PC-9 (cell line): Measurements from ENCODE around the gene CXCR6. TPM values are rescaled to one million over a fixed set of nuclear protein-coding genes. Genes with fewer than 3 reads are reported as not detected.

Source experiments
- BruUV-seq: library from RNA; stranded (reverse); fragments of 400-500 nt; replicated peaks from 2 replicates; lab custom pipeline; 2021; lab: Mats Ljungman, UMichigan
- CTCF ChIA-PET: fragments of 300-600 bp; sonication (Branson Sonifier 250); formaldehyde crosslinking; loops from one replicate; lab custom pipeline; 2022; ENCODE audit warnings: antibody characterized with exemption; lab: Charles Lee
- POLR2A ChIA-PET: fragments of 300-600 bp; sonication (Branson Sonifier 250); formaldehyde crosslinking; loops from one replicate; lab custom pipeline; 2022; ENCODE audit warnings: antibody characterized with exemption; ENCODE audit not compliant: unreplicated experiment; lab: Charles Lee
- DNase-seq, 2 experiments: peaks; one replicate each; pipeline versions ENCODE4 v3.0.0 to v3.0.0-alpha.2; 2015 to 2022; ENCODE audit warnings: mixed read lengths in 1 of 2
- H2AFZ ChIP-seq: fragments of 200-600 bp; sonication (generic); 2 replicates; pipeline ENCODE4 v1.8.1; 2017; ENCODE audit warnings: antibody characterized with exemption
- H3F3A ChIP-seq: fragments of 200-600 bp; sonication (generic); 2 replicates; pipeline ENCODE4 v1.8.1; 2017; ENCODE audit warnings: antibody characterized with exemption, mild to moderate bottlenecking, low read depth; ENCODE audit not compliant: insufficient read depth
- H3K27ac ChIP-seq: fragments of 200-600 bp; sonication (generic); 2 replicates; pipeline ENCODE4 v1.6.1; 2016; ENCODE audit warnings: mixed run types
- H3K27me3 ChIP-seq: fragments of 200-600 bp; sonication (generic); 2 replicates; pipeline ENCODE4 v1.6.1; 2016; ENCODE audit warnings: low read depth, mixed run types; ENCODE audit not compliant: insufficient read depth
- H3K36me3 ChIP-seq: fragments of 200-600 bp; sonication (generic); 2 replicates; pipeline ENCODE4 v1.6.1; 2016; ENCODE audit warnings: low read depth, mixed run types
- H3K4me1 ChIP-seq: fragments of 200-600 bp; sonication (generic); replicated peaks from 2 replicates; pipeline ENCODE4 v1.6.1; 2016; ENCODE audit warnings: mixed run types; ENCODE audit not compliant: insufficient read depth
- H3K4me2 ChIP-seq: fragments of 200-600 bp; sonication (generic); 2 replicates; pipeline ENCODE4 v1.6.1; 2017; ENCODE audit warnings: mixed run types
- H3K4me3 ChIP-seq: fragments of 200-600 bp; sonication (generic); 2 replicates; pipeline ENCODE4 v1.6.1; 2016; ENCODE audit warnings: mixed run types
- H3K79me2 ChIP-seq: fragments of 200-600 bp; sonication (generic); 2 replicates; pipeline ENCODE4 v1.6.1; 2017; ENCODE audit warnings: low read depth, mixed run types
- H3K9me2 ChIP-seq: fragments of 200-600 bp; sonication (generic); 2 replicates; pipeline ENCODE4 v1.8.1; 2017; ENCODE audit warnings: mild to moderate bottlenecking; ENCODE audit not compliant: insufficient read depth
- H3K9me3 ChIP-seq: fragments of 200-600 bp; sonication (generic); 2 replicates; pipeline ENCODE4 v1.8.1; 2016; ENCODE audit warnings: low read depth; ENCODE audit not compliant: insufficient read depth
- H4K20me1 ChIP-seq: fragments of 200-600 bp; sonication (generic); 2 replicates; pipeline ENCODE4 v1.8.1; 2017; ENCODE audit not compliant: insufficient read depth
- CTCF ChIP-seq: fragments of 200-600 bp; sonication (generic); conservative IDR thresholded peaks from 2 replicates; pipeline ENCODE4 v1.6.1; 2017; ENCODE audit warnings: mixed run types, antibody characterized with exemption, mild to moderate bottlenecking, moderate library complexity
- EZH2 ChIP-seq: fragments of 200-600 bp; sonication (generic); IDR thresholded peaks from 2 replicates; pipeline ENCODE4 v1.8.0; 2017; ENCODE audit warnings: antibody characterized with exemption, low read depth
- intact Hi-C: fragments of 100-400 bp; cut with micrococcal nuclease; formaldehyde crosslinking; loops from one replicate; pipeline ENCODE4 v1.10.0; 2022; ENCODE audit not compliant: unreplicated experiment
- total RNA-seq: library from RNA; stranded (reverse); gene quantifications from 2 replicates; pipeline ENCODE4 v1.2.3, GENCODE V29; 2021

The CXCR6 gene
- total RNA-seq, 1 experiment from 2014 or later: 0.74 TPM

- intact Hi-C loops: no loop called here
- Histone ChIP-seq H3K4me2 (no peak overlapping the region), H2AFZ (no peak overlapping the region), H3K9me3 (no peaks in the 10 kb centered on the region), H3K27ac (no peak overlapping the region), H3K4me1 (peaks cover 11% of the 10 kb centered on the region; the same call in 1 of the 2 replicates), H3K36me3 (no peaks in the 10 kb centered on the region), H3K4me3 (no peak overlapping the region), H4K20me1 (no peaks in the 10 kb centered on the region), H3K27me3 (no peaks in the 10 kb centered on the region), H3F3A (no peaks in the 10 kb centered on the region), H3K79me2 (no peaks in the 10 kb centered on the region), H3K9me2 (no peaks in the 10 kb centered on the region)
- DNase-seq: no peak
- POLR2A ChIA-PET: interaction anchor here (0.7 kb wide), 1 partner anchor 51 kb away, joined by 3 read pairs; no protein-coding TSS in a partner anchor
- CTCF ChIA-PET: no interaction called here
- TF ChIP-seq CTCF: no peak
- no peak for TF ChIP-seq EZH2
- no TSS peak for BruUV-seq
These were observed 46.3 kb upstream of the CXCR6 start for GRCh38 chr3:45896956-45897355.

- CTCF ChIA-PET: no interaction called here
- no peaks in the 10 kb centered on the region for H3K9me3 ChIP-seq
These were observed 38.3 kb upstream of the CXCR6 start for GRCh38 chr3:45904931-45905330.

GRCh38 chr3:45905755-45906154, 37.5 kb upstream of the CXCR6 start:
- intact Hi-C loops: loop anchor here (5.0 kb wide), 1 partner anchor 143 kb away; no protein-coding TSS in a partner anchor

More at GRCh38 chr3:45904931-45905330, 38.3 kb upstream of the CXCR6 start:
- no peak overlapping the region for H3K4me2 ChIP-seq
- H3K79me2 ChIP-seq: no peaks in the 10 kb centered on the region
- POLR2A ChIA-PET: interaction anchor here (0.5 kb wide), 1 partner anchor 14 kb away, joined by 4 read pairs; no protein-coding TSS in a partner anchor
- TF ChIP-seq CTCF: no peak
- no peak for TF ChIP-seq EZH2
- no peak overlapping the region for H2AFZ ChIP-seq
- H3K9me2 ChIP-seq: no peaks in the 10 kb centered on the region
- H3F3A ChIP-seq: no peaks in the 10 kb centered on the region
- no TSS peak for BruUV-seq
- H3K27ac ChIP-seq: no peak overlapping the region
- H3K4me1 ChIP-seq: no peaks in the 10 kb centered on the region
- no peaks in the 10 kb centered on the region for H4K20me1 ChIP-seq
- no peak overlapping the region for H3K4me3 ChIP-seq
- H3K36me3 ChIP-seq: no peaks in the 10 kb centered on the region
- no peaks in the 10 kb centered on the region for H3K27me3 ChIP-seq
- intact Hi-C loops: loop anchor here (5.0 kb wide), 1 partner anchor 143 kb away; no protein-coding TSS in a partner anchor
- no peak for DNase-seq

More at GRCh38 chr3:45905755-45906154, 37.5 kb upstream of the CXCR6 start:
- H3K36me3 ChIP-seq: no peaks in the 10 kb centered on the region
- H3K27me3 ChIP-seq: no peaks in the 10 kb centered on the region
- ChIA-PET CTCF (no interaction called here), POLR2A (no interaction called here)
- no peaks in the 10 kb centered on the region for H4K20me1 ChIP-seq
- no TSS peak for BruUV-seq
- no peaks in the 10 kb centered on the region for H3K4me1 ChIP-seq
- H3F3A ChIP-seq: no peaks in the 10 kb centered on the region
- DNase-seq: no peak
- H3K27ac ChIP-seq: no peak overlapping the region
- H3K4me2 ChIP-seq: no peak overlapping the region
- H2AFZ ChIP-seq: no peak overlapping the region
- TF ChIP-seq CTCF (no peak), EZH2 (no peak)
- no peaks in the 10 kb centered on the region for H3K79me2 ChIP-seq
- H3K4me3 ChIP-seq: no peak overlapping the region
- no peaks in the 10 kb centered on the region for H3K9me3 ChIP-seq
- no peaks in the 10 kb centered on the region for H3K9me2 ChIP-seq
